GM18526 (cell line): ENCODE results near the gene PPP1R15B.

Experiments
- POLR2A ChIP-seq: IDR thresholded peaks from 3 replicates; pipeline ENCODE4 v1.6.1; 2011; ENCODE audit not compliant: insufficient read length; ENCODE audit errors: extremely low read depth

The PPP1R15B gene

GRCh38 chr1:204396015-204396583, 15.5 kb downstream of the PPP1R15B start:
- no peak for TF ChIP-seq POLR2A

- no peak for TF ChIP-seq POLR2A
Measured at GRCh38 chr1:204391629-204392028, 20.0 kb downstream of the PPP1R15B start.

- no peak for TF ChIP-seq POLR2A
Measured at GRCh38 chr1:204390751-204391466, 20.7 kb downstream of the PPP1R15B start.

DNA sequence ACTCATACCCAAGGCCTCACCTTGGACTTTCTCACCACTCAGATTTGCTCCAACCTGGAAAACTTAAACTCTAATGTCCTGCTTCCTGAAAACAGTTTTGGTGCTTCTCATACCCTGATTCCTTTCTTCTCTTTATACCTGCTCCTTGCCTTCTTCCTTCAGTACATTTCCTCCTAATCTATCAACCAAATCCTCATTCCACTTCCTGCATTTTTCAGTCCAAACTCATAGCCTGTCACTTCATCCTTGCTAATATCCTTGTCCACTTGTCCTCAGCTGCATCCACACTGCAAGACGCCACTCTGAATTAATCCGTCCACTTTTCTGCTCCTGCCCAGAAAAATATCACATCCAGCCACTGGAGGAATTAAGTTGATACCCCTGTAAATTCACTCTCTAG, 25.9 kb downstream of the PPP1R15B start:
- TF ChIP-seq POLR2A = no peak

- TF ChIP-seq POLR2A = no peak
Measured at GRCh38 chr1:204384636-204385352, 26.8 kb downstream of the PPP1R15B start.

- no peak for TF ChIP-seq POLR2A
Measured at GRCh38 chr1:204383163-204383904, 28.3 kb downstream of the PPP1R15B start.

GRCh38 chr1:204382714-204383083, 28.9 kb downstream of the PPP1R15B start:
- no peak for TF ChIP-seq POLR2A

DNA sequence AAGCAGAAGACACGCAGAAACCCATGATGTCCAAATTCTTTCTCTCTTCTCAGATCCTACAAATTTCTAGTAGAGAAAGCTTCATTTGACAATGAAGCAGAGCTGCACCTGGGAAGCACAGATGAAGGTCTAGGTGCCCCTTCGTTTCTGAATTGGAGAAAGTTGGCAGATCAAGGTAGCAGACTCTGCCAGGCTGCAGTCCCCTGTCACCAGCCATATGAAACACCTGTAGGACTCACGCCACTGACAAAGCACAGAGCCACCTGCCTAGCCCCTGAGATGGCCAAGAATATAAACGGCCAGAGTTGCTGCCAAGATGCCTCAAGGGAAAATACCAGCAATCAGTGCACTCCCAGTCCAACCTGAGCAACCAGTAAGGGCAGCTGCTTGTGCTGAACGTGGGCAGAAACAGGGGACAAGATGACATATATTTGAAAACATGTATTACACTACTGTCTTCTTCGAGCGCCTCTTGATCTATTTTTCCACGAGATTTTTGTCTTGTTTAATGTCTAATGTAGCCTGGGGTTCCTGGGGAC, 31.3 kb downstream of the PPP1R15B start:
- TF ChIP-seq POLR2A = no peak

DNA sequence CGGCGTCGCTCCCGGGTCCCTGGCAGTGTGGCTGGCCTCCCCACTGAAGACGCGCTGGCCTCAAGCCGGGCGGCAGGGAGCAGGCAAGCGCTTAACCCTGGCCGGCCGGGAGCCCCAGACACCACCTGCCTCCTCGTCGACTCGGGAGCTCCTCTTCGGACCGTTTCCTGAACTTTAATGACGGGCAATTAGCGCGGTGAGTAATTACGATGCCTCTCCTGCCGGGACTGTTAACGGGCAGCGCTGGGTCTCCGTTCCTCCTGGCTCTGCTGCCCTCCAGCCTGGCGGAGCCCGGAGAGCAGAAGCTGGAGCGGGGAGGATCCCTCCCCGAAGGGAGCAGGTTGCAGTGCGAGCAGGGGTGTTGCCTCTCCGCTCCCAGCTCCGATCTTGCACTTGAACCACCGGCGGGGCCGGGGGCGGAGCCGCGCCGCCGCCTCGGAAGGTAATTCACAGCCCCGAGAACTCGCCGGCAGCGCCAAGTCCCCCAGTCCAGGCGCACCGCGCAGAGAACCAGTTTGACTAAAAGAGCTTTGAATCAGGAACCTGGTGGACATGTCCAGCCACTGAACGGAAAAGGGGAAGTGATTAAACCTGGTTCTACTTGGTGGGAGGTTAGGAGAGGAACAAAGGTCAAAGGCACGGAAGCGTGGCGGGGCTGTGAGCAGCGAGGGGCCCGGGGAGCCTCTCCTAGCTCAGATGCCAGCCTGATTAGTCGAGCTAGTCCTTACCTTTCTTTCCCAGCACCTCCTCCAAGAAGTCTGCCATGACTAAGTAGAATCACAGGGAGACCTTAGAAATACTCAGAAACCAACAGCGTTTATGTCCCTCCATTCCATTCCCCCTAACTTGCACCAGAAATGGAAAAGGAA, 33.6 kb downstream of the PPP1R15B start:
- TF ChIP-seq POLR2A = no peak

GRCh38 chr1:204376919-204377799, 34.5 kb downstream of the PPP1R15B start:
- TF ChIP-seq POLR2A = no peak

DNA sequence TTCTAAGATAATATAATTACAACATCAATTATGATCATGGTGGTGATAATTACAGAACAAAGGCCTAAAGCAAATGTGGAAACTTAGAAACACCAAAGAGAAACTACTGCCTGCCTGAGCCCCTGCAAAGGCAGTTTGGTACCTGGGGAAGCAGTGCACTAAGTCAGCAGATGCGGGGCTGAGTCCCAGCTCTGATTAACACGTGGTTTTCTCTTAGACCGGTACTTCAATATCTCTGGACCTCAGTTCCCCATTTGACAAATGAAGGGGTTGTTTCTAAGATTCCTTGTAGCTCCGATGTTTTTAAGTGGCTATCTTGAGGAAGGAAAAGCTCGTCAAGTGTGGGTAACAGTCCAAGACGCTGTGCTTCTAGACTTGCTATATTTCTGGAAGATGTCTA, 35.2 kb downstream of the PPP1R15B start:
- TF ChIP-seq POLR2A = no peak

DNA sequence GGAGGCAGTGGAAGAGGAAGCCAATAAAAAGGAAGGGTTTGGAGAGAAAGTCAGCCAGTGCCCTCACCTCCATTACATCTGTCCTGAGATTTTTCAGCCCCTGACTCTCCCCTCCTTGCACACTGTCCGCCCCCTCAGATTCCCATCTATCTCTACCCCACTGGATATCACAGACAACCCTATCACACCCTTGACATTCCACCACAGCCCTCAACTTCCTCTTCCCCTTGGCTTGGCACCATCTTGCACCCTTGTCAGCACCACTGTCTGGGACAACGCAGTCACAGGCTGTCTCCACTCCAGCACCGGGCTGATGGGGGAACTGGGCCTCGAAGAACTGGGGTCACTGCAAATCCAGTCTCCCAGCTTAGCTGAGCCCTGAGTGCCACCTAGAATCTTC, 37.7 kb downstream of the PPP1R15B start:
- no peak for TF ChIP-seq POLR2A

DNA sequence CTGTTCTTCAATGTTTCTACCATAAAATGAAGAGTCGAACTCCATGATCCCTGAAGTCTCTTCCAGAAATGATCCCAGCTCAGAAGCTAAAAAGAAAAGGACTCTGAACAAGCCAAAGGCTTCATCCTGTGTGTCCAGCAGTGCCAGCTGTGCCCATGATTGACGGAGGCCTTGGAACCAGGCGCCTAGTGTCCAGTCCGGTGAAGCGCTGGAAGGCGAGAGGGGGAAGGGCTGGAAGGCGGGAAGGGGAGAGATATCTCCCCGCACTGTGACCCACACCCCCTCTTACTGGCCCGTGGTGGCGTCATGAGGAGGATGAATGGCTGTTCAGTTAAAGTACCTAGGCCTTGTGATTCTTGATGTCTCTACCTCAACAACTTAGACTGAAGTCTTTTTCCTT, 41.4 kb downstream of the PPP1R15B start:
- no peak for TF ChIP-seq POLR2A
